ENCODE measurements around the gene KCNQ1.

DNA sequence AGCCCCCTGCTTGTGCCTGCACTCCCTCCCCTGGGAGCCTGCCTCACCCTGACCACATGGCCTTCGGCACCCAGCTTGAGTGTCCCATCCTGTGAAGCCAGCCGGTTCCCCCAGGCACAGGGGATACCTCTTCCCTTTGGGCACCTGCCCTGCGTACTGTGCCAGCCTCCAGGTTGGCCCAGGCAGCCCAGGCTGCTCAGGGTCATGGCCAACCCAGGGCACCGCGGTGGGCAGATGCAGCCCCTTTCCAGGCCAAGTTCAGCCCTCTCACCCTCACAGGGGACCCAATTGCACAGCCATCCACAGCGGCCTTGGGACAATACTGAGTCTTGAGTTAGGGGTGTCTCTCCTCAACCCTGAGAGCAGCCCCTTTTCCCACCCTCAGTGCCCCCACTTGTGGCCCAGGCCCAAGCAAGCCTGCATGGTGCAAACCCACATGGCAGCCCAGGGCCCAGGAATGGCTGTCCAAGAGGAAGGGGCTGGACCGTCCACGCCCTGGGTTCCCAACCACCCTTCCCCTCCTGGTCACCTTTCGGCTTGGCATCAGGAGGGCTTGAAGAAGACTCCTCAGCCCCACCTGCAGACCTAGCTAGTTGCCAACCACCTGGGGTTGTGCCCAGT, 353.0 kb downstream of the KCNQ1 start:
- no peak for TF ChIP-seq CTCF (IDR thresholded peaks at IDR 0.05)
- TF ChIP-seq POLR2A (IDR thresholded peaks at IDR 0.05), result no peak
- no peak for TF ChIP-seq POLR2AphosphoS5 (IDR thresholded peaks at IDR 0.05)
- TF ChIP-seq EP300 (IDR thresholded peaks at IDR 0.05), result no peak

All from upper lobe of left lung (tissue), 4 donors.